C4-2B (cell line): ENCODE data around the gene ZNF488.

Source experiments
- ZFX ChIP-seq: fragments of 450-650 bp; IDR thresholded peaks from 2 replicates; pipeline ENCODE4 v1.6.1; 2017
- TF ChIP-seq, protein P1 (sequence below): fragments of 450-650 bp; conservative IDR thresholded peaks from 2 replicates; pipeline ENCODE4 v1.5.1; 2017; ENCODE audit warnings: mild to moderate bottlenecking

- TF ChIP-seq, protein P1, sequence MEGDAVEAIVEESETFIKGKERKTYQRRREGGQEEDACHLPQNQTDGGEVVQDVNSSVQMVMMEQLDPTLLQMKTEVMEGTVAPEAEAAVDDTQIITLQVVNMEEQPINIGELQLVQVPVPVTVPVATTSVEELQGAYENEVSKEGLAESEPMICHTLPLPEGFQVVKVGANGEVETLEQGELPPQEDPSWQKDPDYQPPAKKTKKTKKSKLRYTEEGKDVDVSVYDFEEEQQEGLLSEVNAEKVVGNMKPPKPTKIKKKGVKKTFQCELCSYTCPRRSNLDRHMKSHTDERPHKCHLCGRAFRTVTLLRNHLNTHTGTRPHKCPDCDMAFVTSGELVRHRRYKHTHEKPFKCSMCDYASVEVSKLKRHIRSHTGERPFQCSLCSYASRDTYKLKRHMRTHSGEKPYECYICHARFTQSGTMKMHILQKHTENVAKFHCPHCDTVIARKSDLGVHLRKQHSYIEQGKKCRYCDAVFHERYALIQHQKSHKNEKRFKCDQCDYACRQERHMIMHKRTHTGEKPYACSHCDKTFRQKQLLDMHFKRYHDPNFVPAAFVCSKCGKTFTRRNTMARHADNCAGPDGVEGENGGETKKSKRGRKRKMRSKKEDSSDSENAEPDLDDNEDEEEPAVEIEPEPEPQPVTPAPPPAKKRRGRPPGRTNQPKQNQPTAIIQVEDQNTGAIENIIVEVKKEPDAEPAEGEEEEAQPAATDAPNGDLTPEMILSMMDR = no peak
- TF ChIP-seq ZFX = no peak
Measured at GRCh38 chr10:47371629-47372485, 12.2 kb downstream of the ZNF488 start.
